ENCODE results near the gene ARSA. TPM values are rescaled to one million over a fixed set of nuclear protein-coding genes. Genes with fewer than 3 reads are reported as not detected.

ARSA gene
- total RNA-seq, 4 donors from 2014 or later = 37.0 to 51.3 (median 42.2) TPM

DNA sequence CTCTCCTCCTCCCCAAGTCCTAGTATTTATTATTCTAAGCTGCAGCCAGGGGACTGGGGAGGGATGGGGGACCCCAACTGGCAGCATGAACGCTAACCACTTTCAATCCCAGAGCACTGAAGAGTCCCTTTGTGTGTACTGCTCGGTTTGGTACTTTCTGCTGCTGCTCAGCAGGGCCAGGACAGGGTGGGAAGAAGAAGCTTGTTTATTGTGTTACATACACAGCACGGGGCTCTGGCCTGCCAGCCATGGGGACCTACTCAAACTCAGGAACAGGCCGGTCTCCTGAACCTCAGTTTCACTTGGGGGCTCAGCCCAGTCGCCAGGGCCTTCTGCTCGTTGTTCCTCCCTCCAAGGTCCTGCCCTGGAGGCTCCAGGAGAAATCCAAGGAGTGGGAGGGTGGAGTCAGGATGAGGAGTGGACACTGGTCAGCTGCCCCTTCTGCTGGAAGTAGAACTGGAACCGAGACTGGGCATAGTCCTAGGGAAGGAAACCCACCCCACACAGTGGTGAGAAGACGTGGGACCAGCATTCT, 49.1 kb downstream of the ARSA start:
- 65% methylated on average over 8 of the region's 8 CpGs for WGBS
- no peak for TF ChIP-seq POLR2AphosphoS5 (IDR thresholded peaks at IDR 0.05)
- no peak for TF ChIP-seq EP300 (IDR thresholded peaks at IDR 0.05)
- peaks cover 34% of the 10 kb centered on the region for H3K4me1 ChIP-seq
- H3K27ac ChIP-seq = no peak overlapping the region
- H3K27me3 ChIP-seq = no peaks in the 10 kb centered on the region
- H3K9me3 ChIP-seq = no peaks in the 10 kb centered on the region
- peaks cover 14% of the 10 kb centered on the region for H3K36me3 ChIP-seq
- H3K4me3 ChIP-seq = no peak overlapping the region
- peak in 1 of 2 donors; percentile 53 for DNase-seq (ENCODE audit: low spot score in 2 of 2)

DNA sequence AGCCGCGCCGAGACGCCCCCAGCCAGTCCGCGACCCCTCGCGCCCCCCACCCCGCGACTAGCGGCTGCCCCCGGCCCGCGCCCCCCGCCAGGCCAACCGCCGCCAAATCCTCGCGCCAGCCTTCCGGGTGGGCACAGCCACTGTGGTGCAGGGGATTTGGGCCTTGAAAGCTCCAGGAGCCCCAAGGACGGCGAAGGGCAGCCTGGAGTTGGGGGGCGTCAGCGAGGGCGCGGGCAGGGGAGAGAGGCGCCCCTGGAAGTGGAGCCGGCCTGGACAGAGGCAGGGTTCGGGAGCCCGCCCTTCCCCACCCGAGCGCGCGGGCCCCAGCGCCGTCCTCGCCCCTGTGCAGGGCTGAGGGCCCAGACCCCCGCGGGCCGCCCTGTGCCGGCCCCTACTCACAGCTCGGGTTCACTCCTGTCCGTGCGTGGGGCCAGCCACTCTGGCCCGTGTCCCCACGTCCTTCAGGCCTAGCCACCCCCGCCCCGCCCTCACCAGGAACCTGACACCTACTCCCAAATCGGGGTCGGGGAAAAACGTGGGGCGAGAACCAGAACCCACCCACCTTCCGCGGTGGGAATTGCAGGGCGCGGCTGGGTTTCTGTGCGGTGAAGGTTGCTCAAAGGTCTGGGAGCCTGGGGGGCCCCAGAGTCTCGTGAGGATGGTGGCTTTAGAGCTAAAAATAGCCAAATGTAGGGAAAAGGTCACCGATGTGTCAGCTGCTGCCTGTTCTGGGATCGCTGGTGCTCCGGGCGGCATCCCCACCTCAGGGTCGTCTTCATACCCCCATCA, 49.8 kb downstream of the ARSA start, which contains the start of gene CPT1B:
Gene CPT1B, minus strand, starts transcription at position 441 of the 789 bp plus-strand sequence. CDS start 512 bp downstream, outside the sequence.
- Histone ChIP-seq H3K36me3 (peaks cover 14% of the 10 kb centered on the region), H3K27me3 (no peaks in the 10 kb centered on the region), H3K4me1 (peaks cover 27% of the 10 kb centered on the region), H3K27ac (no peak within 1 kb of the TSS), H3K4me3 (no peak within 1 kb of the TSS), H3K9me3 (no peaks in the 10 kb centered on the region)
- TF ChIP-seq POLR2AphosphoS5 (IDR thresholded peaks at IDR 0.05) (no peak), EP300 (IDR thresholded peaks at IDR 0.05) (no peak), POLR2A (IDR thresholded peaks at IDR 0.05) (no peak)
- TF ChIP-seq, protein P1, sequence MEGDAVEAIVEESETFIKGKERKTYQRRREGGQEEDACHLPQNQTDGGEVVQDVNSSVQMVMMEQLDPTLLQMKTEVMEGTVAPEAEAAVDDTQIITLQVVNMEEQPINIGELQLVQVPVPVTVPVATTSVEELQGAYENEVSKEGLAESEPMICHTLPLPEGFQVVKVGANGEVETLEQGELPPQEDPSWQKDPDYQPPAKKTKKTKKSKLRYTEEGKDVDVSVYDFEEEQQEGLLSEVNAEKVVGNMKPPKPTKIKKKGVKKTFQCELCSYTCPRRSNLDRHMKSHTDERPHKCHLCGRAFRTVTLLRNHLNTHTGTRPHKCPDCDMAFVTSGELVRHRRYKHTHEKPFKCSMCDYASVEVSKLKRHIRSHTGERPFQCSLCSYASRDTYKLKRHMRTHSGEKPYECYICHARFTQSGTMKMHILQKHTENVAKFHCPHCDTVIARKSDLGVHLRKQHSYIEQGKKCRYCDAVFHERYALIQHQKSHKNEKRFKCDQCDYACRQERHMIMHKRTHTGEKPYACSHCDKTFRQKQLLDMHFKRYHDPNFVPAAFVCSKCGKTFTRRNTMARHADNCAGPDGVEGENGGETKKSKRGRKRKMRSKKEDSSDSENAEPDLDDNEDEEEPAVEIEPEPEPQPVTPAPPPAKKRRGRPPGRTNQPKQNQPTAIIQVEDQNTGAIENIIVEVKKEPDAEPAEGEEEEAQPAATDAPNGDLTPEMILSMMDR (IDR thresholded peaks at IDR 0.05) = no peak
- 34% methylated on average over 10 of the region's 63 CpGs for WGBS
- DNase-seq (ENCODE audit: low spot score in 2 of 2) = peak in 1 of 2 donors; percentile 60

DNA sequence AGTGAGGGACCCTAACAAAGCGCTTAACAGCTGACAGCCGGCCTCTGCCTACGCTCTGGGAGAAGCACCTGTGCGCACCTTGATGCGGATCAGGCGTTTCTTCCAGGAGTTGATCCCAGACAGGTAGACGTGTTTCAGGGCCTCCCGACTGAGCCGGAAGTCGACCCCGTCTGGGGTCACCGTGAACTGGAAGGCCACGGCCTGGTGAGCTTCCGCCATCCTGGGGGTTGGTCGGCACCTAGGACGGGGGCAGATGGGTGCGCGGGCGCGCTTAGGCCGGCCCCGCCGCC, 50.3 kb downstream of the ARSA start:
- no peak overlapping the region for H3K4me3 ChIP-seq
- H3K4me1 ChIP-seq = peaks cover 26% of the 10 kb centered on the region
- no peaks in the 10 kb centered on the region for H3K27me3 ChIP-seq
- H3K9me3 ChIP-seq = no peaks in the 10 kb centered on the region
- H3K36me3 ChIP-seq = peaks cover 14% of the 10 kb centered on the region
- 72% methylated on average over 7 of the region's 23 CpGs for WGBS
- TF ChIP-seq POLR2AphosphoS5 (IDR thresholded peaks at IDR 0.05) = no peak
- H3K27ac ChIP-seq = no peak overlapping the region
- DNase-seq (ENCODE audit: low spot score in 2 of 2) = peak in 1 of 2 donors; percentile 51

DNA sequence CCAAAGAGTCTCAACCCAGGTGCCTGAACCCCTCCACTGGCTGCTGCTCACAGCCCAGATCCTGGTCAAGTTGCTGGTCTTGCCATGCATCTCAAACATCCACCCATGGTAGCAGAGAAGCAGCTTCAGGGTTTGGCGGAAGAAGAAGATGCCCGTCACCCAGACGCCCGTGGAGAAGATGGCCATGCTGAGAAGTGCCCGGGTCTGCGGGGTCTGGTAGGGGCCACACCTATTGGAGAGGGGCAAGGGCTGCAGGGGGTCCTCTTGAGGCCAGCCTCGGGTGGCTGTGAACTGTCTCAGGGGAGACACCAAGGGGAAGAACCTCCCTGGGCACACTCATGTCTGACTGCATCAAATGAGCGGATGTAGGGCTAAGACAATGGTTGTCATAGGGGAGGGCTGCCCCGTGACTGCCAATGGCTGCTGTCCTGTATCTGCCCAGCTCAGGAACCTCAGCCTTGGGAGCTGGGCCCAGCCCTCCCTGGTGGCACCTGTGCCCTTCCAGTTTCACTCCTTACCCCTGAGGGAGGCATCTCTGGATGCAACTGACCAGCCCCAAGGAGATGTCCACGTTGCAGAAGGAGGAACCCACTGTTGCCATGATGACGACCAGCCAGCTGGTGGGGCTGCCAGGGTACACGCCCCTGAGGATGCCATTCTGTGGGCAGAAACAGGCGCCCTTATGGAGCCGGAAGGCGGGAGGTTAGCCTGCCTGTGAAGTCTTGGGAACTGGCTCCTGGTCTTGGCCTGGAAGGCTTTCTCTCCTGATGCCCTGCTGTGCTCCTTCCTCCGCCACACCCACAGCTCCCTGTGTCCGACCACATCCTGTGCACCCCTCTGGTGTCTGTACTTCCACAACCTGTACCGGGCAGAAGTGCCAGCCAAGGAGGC, 50.9 kb downstream of the ARSA start:
- H3K4me3 ChIP-seq = no peak overlapping the region
- no peak for TF ChIP-seq POLR2A (IDR thresholded peaks at IDR 0.05)
- no peak for TF ChIP-seq EP300 (IDR thresholded peaks at IDR 0.05)
- TF ChIP-seq POLR2AphosphoS5 (IDR thresholded peaks at IDR 0.05) = no peak
- TF ChIP-seq, protein P1 (IDR thresholded peaks at IDR 0.05) = no peak
- H3K27me3 ChIP-seq = no peaks in the 10 kb centered on the region
- no peaks in the 10 kb centered on the region for H3K9me3 ChIP-seq
- H3K36me3 ChIP-seq = peaks cover 14% of the 10 kb centered on the region
- H3K4me1 ChIP-seq = peaks cover 23% of the 10 kb centered on the region
- no peak overlapping the region for H3K27ac ChIP-seq
- 86% methylated on average over 13 of the region's 18 CpGs for WGBS
- DNase-seq (ENCODE audit: low spot score in 2 of 2) = peak in 1 of 2 donors; percentile 51

DNA sequence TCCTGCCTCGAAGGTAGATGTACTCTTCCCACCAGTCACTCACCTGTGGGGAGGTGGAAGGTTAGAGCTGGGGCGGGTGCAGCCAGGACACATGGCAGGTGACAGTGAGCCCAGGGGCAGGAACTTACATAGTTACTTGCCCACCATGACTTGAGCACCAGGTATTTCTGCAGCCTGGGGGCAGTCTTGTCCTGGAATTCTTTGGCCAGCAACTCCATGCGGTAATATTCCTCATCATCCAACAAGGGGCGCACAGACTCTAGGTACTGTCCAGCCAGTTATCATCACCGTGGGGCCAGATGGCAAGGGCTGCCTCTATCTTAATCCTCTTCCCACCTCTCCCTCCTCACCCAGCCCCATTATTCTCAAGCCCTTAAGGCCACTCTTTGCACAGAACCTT, 51.9 kb downstream of the ARSA start:
- 67% methylated on average over 5 of the region's 5 CpGs for WGBS
- peak in 1 of 2 donors; percentile 48 for DNase-seq (ENCODE audit: low spot score in 2 of 2)
- H3K36me3 ChIP-seq = peaks cover 23% of the 10 kb centered on the region
- no peak overlapping the region for H3K4me3 ChIP-seq
- no peaks in the 10 kb centered on the region for H3K9me3 ChIP-seq
- H3K4me1 ChIP-seq = peaks cover 14% of the 10 kb centered on the region
- TF ChIP-seq, protein P1 (IDR thresholded peaks at IDR 0.05) = no peak
- TF ChIP-seq EP300 (IDR thresholded peaks at IDR 0.05) (no peak), POLR2AphosphoS5 (IDR thresholded peaks at IDR 0.05) (no peak), POLR2A (IDR thresholded peaks at IDR 0.05) (no peak)
- H3K27me3 ChIP-seq = no peaks in the 10 kb centered on the region
- H3K27ac ChIP-seq = no peak overlapping the region
